Breast epithelium (tissue), 3 donors: ENCODE results near the gene KCND3.

Experiments used
- CTCF ChIP-seq, 3 donors: fragments of 450-650 bp; IDR thresholded peaks; one replicate each; pipeline ENCODE4 v1.5.1; 2016 to 2017; ENCODE audit warnings: antibody characterized with exemption in 3 of 3, mild to moderate bottlenecking in 3 of 3, moderate library complexity in 3 of 3
- POLR2A ChIP-seq: fragments of 450-650 bp; IDR thresholded peaks from one replicate; pipeline ENCODE4 v1.6.1; 2016; ENCODE audit warnings: antibody characterized with exemption, mild to moderate bottlenecking, moderate library complexity

GRCh38 chr1:111778541-111779051 is 210.9 kb downstream of the KCND3 start:
- TF ChIP-seq CTCF (IDR thresholded peaks at IDR 0.05) (no peak), POLR2A (no peak)
